ENCODE measurements around the gene BANK1.

GRCh38 chr4:101763576-101763975, 27.0 kb upstream of the BANK1 start:
- TF ChIP-seq, protein P1, sequence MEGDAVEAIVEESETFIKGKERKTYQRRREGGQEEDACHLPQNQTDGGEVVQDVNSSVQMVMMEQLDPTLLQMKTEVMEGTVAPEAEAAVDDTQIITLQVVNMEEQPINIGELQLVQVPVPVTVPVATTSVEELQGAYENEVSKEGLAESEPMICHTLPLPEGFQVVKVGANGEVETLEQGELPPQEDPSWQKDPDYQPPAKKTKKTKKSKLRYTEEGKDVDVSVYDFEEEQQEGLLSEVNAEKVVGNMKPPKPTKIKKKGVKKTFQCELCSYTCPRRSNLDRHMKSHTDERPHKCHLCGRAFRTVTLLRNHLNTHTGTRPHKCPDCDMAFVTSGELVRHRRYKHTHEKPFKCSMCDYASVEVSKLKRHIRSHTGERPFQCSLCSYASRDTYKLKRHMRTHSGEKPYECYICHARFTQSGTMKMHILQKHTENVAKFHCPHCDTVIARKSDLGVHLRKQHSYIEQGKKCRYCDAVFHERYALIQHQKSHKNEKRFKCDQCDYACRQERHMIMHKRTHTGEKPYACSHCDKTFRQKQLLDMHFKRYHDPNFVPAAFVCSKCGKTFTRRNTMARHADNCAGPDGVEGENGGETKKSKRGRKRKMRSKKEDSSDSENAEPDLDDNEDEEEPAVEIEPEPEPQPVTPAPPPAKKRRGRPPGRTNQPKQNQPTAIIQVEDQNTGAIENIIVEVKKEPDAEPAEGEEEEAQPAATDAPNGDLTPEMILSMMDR (IDR thresholded peaks at IDR 0.05; ENCODE audit: insufficient read depth, low read length) = no peak
- TF ChIP-seq POLR2AphosphoS5 (IDR thresholded peaks at IDR 0.05; ENCODE audit: low read depth) = no peak
- TF ChIP-seq, protein P2, sequence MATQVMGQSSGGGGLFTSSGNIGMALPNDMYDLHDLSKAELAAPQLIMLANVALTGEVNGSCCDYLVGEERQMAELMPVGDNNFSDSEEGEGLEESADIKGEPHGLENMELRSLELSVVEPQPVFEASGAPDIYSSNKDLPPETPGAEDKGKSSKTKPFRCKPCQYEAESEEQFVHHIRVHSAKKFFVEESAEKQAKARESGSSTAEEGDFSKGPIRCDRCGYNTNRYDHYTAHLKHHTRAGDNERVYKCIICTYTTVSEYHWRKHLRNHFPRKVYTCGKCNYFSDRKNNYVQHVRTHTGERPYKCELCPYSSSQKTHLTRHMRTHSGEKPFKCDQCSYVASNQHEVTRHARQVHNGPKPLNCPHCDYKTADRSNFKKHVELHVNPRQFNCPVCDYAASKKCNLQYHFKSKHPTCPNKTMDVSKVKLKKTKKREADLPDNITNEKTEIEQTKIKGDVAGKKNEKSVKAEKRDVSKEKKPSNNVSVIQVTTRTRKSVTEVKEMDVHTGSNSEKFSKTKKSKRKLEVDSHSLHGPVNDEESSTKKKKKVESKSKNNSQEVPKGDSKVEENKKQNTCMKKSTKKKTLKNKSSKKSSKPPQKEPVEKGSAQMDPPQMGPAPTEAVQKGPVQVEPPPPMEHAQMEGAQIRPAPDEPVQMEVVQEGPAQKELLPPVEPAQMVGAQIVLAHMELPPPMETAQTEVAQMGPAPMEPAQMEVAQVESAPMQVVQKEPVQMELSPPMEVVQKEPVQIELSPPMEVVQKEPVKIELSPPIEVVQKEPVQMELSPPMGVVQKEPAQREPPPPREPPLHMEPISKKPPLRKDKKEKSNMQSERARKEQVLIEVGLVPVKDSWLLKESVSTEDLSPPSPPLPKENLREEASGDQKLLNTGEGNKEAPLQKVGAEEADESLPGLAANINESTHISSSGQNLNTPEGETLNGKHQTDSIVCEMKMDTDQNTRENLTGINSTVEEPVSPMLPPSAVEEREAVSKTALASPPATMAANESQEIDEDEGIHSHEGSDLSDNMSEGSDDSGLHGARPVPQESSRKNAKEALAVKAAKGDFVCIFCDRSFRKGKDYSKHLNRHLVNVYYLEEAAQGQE (IDR thresholded peaks at IDR 0.05; ENCODE audit: insufficient replicate concordance, low read depth) = no peak

Measured in HL-60 (cell line).